GM12872 (cell line): ENCODE data around the gene ZNF324B.

Experiments used
- TF ChIP-seq, protein P1 (sequence below): IDR thresholded peaks from 3 replicates; pipeline ENCODE4 v1.5.1; 2011; ENCODE audit warnings: low read depth, mild to moderate bottlenecking, low read length, moderate library complexity; ENCODE audit not compliant: insufficient read depth

ZNF324B gene

GRCh38 chr19:58468216-58468839 is 16.9 kb downstream of the ZNF324B start:
- TF ChIP-seq, protein P1, sequence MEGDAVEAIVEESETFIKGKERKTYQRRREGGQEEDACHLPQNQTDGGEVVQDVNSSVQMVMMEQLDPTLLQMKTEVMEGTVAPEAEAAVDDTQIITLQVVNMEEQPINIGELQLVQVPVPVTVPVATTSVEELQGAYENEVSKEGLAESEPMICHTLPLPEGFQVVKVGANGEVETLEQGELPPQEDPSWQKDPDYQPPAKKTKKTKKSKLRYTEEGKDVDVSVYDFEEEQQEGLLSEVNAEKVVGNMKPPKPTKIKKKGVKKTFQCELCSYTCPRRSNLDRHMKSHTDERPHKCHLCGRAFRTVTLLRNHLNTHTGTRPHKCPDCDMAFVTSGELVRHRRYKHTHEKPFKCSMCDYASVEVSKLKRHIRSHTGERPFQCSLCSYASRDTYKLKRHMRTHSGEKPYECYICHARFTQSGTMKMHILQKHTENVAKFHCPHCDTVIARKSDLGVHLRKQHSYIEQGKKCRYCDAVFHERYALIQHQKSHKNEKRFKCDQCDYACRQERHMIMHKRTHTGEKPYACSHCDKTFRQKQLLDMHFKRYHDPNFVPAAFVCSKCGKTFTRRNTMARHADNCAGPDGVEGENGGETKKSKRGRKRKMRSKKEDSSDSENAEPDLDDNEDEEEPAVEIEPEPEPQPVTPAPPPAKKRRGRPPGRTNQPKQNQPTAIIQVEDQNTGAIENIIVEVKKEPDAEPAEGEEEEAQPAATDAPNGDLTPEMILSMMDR, result no peak

DNA sequence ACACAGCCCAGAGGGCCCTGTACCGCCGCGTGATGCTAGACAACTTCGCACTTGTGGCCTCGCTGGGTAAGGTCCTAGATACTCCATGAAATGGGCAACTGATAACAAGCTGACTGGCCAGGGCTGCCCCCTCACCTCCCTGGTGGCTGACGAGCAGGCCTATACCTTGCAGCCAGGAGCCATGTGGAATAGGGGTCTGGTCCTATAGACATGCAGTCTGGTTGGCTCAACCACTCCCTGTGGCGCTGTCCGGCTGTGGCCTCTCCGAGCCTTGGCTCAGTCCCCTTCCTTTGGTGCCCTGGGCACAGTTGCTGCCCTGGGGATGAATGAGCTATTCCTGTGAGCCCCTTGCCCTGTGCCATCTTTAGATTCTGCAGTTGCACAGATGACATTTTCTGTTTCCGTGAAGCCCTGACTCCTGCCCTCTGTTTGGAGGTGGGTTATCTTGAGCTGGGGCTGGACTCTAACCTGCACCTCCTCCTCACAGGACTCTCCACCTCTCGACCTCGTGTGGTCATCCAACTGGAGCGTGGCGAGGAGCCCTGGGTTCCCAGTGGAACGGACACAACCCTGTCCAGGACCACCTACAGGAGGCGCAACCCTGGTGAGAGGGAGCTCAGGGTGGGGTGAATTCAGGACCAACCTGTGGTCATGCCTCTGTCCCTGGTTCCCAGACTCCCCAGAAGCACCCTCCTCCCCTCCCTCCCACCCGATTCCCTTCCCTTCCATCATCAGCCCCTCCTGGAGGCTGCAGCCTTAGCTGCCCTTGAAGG is 18.0 kb downstream of the ZNF324B start:
- TF ChIP-seq, protein P1, result no peak

DNA sequence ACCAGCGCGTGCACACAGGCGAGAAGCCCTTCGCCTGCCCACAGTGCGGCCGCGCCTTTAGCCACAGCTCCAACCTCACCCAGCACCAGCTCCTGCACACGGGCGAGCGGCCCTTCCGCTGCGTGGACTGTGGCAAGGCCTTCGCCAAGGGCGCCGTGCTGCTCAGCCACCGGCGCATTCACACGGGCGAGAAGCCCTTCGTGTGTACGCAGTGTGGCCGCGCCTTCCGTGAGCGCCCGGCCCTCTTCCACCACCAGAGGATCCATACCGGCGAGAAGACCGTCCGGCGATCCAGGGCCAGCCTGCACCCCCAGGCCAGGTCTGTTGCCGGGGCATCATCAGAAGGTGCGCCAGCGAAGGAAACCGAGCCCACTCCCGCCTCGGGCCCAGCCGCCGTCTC is 20.3 kb downstream of the ZNF324B start:
- TF ChIP-seq, protein P1, result no peak

- TF ChIP-seq, protein P1, result no peak
Measured at GRCh38 chr19:58473775-58474174, 22.4 kb downstream of the ZNF324B start.

GRCh38 chr19:58474291-58474996 is 23.0 kb downstream of the ZNF324B start:
- TF ChIP-seq, protein P1, result no peak

DNA sequence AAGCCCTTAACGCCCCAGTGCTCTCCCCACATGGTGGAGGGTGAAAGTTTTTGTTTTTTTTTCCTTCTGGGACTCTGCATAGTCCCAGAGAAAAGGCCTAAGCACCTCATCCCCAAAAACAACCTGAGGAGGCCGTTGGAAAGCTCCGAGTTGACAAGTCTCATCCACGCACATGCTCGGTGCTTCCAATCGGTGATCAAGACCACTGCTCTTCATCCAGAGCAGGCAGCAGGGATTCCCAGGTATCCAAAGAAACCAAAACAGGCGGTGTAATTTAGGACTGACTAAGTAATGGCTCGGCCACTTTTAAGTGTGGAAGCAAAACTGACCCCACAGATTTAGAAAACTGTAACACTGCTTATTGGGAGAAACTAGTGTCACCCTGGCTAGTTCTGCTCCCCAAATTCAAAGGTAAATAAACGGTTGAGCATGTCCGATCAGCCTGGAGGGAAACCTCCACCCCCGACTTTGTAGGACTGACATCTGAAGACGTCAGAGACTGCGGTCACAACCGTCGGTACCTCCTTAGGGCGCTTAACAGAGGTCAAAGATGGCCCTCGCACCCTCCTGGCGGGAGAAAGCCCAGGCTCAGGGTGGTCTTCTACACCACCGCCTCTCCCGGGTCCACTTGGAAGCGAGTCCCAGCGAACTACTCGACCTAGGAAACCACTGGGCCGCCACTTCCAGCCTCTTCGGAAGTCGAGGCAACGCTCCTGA is 23.7 kb downstream of the ZNF324B start:
- TF ChIP-seq, protein P1, result no peak
